Measurements from ENCODE around the gene APOBEC3H.
"Not testable (repeated sequence)": the region's sequence is repeated elsewhere in the genome, so short reads cannot be mapped to it uniquely, and the experiment has no call there.

APOBEC3H gene

GRCh38 chr22:39070186-39070585, 26.9 kb upstream of the APOBEC3H start:
- no peak for DNase-seq (ENCODE audit: low read depth)
- no peak overlapping the region for H3K4me3 ChIP-seq (ENCODE audit: low read depth, low read length)
- TF ChIP-seq CTCF (IDR thresholded peaks at IDR 0.05; ENCODE audit: insufficient read depth, low read depth, low read length, missing control alignments): no peak

GRCh38 chr22:39072581-39072981, 24.5 kb upstream of the APOBEC3H start:
- DNase-seq (ENCODE audit: low read depth): peak; percentile 77
- H3K4me3 ChIP-seq (ENCODE audit: low read depth, low read length): peak overlapping the region; percentile 59

GRCh38 chr22:39073981-39074380, 23.1 kb upstream of the APOBEC3H start:
- no peak overlapping the region for H3K4me3 ChIP-seq (ENCODE audit: low read depth, low read length)
- no peak for TF ChIP-seq CTCF (IDR thresholded peaks at IDR 0.05; ENCODE audit: insufficient read depth, low read depth, low read length, missing control alignments)
- DNase-seq (ENCODE audit: low read depth): no peak

- not testable (repeated sequence) for DNase-seq (ENCODE audit: low read depth)
- peak overlapping the region; percentile 49 for H3K4me3 ChIP-seq (ENCODE audit: low read depth, low read length)
Measured at GRCh38 chr22:39076155-39077025, 20.7 kb upstream of the APOBEC3H start.

- peak within 1 kb of the TSS; percentile 98 for H3K4me3 ChIP-seq (ENCODE audit: low read depth, low read length)
- peak; percentile 78 for DNase-seq (ENCODE audit: low read depth)
Measured at GRCh38 chr22:39077026-39077840, 19.8 kb upstream of the APOBEC3H start, which contains the start of gene APOBEC3G. Gene APOBEC3G (plus strand): TSS chr22:39077275. CDS start chr22:39077362, 87 bp downstream.

GRCh38 chr22:39077912-39078311, 19.1 kb upstream of the APOBEC3H start:
- H3K4me3 ChIP-seq (ENCODE audit: low read depth, low read length): peak overlapping the region; percentile 98
- not testable (repeated sequence) for DNase-seq (ENCODE audit: low read depth)

- peak overlapping the region; percentile 98 for H3K4me3 ChIP-seq (ENCODE audit: low read depth, low read length)
- DNase-seq (ENCODE audit: low read depth): no peak
- no peak for TF ChIP-seq CTCF (IDR thresholded peaks at IDR 0.05; ENCODE audit: insufficient read depth, low read depth, low read length, missing control alignments)
Measured at GRCh38 chr22:39078329-39078728, 18.7 kb upstream of the APOBEC3H start.

- H3K4me3 ChIP-seq (ENCODE audit: low read depth, low read length); DNase-seq (ENCODE audit: low read depth): not testable (repeated sequence)
Measured at GRCh38 chr22:39079054-39079637, 17.9 kb upstream of the APOBEC3H start.

GRCh38 chr22:39080052-39080762, 16.8 kb upstream of the APOBEC3H start:
- TF ChIP-seq CTCF (IDR thresholded peaks at IDR 0.05; ENCODE audit: insufficient read depth, low read depth, low read length, missing control alignments): no peak
- DNase-seq (ENCODE audit: low read depth): peak; percentile 50
- no peak overlapping the region for H3K4me3 ChIP-seq (ENCODE audit: low read depth, low read length)

Data from GM12865 (cell line).